Esophagus muscularis mucosa (tissue), 4 donors: Measurements from ENCODE around the gene MOBP.

ENCODE experiments used
- EP300 ChIP-seq: sonication (generic); formaldehyde crosslinking; IDR thresholded peaks from one replicate; pipeline ENCODE4 v1.6.1; 2017; ENCODE audit warnings: antibody characterized with exemption
- POLR2A ChIP-seq: fragments of 450-650 bp; IDR thresholded peaks from one replicate; pipeline ENCODE4 v1.6.1; 2017; ENCODE audit warnings: antibody characterized with exemption, moderate library complexity, mild to moderate bottlenecking, low read depth
- POLR2AphosphoS5 ChIP-seq, 2 donors: sonication (generic); formaldehyde crosslinking; IDR thresholded peaks; one replicate each; pipeline ENCODE4 v1.6.1; 2017; ENCODE audit warnings: antibody characterized with exemption in 2 of 2
- TF ChIP-seq, protein P1 (sequence below), 3 experiments: fragments of 200-600 bp in 2 of 3; fragments of 450-650 bp in 1 of 3; sonication (generic) in 2 of 3; IDR thresholded peaks; one replicate each; pipeline ENCODE4 v1.5.1; 2017 to 2019; ENCODE audit warnings: antibody characterized with exemption in 3 of 3, mild to moderate bottlenecking in 2 of 3, moderate library complexity in 1 of 3

DNA sequence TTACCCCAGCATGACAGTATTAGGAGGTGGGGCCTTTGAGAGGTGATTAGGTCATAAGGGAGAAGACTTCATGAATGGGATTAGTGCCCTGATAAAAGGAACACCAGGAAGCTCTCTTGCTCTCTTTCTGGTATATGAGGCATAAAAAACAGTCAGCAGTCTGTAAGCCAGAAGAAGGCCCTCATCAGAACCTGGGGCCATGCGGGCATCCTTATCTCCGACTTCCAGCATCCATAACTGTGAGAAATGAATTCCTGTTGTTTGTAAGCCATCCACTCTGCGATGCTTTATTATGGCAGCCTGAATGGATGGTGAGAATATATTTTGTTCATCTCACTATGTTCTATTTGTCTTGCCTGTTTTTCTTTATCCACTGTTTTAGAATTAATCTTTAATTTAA lies 17.7 kb upstream of the MOBP start:
- TF ChIP-seq, protein P1, sequence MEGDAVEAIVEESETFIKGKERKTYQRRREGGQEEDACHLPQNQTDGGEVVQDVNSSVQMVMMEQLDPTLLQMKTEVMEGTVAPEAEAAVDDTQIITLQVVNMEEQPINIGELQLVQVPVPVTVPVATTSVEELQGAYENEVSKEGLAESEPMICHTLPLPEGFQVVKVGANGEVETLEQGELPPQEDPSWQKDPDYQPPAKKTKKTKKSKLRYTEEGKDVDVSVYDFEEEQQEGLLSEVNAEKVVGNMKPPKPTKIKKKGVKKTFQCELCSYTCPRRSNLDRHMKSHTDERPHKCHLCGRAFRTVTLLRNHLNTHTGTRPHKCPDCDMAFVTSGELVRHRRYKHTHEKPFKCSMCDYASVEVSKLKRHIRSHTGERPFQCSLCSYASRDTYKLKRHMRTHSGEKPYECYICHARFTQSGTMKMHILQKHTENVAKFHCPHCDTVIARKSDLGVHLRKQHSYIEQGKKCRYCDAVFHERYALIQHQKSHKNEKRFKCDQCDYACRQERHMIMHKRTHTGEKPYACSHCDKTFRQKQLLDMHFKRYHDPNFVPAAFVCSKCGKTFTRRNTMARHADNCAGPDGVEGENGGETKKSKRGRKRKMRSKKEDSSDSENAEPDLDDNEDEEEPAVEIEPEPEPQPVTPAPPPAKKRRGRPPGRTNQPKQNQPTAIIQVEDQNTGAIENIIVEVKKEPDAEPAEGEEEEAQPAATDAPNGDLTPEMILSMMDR (IDR thresholded peaks at IDR 0.05) = no peak
- TF ChIP-seq EP300 (no peak), POLR2A (no peak), POLR2AphosphoS5 (IDR thresholded peaks at IDR 0.05) (no peak)
